ENCODE measurements around the gene RSU1. TPM values are rescaled to one million over a fixed set of nuclear protein-coding genes. Genes with fewer than 3 reads are reported as not detected.
"Not testable (repeated sequence)": the region's sequence is repeated elsewhere in the genome, so short reads cannot be mapped to it uniquely, and the experiment has no call there.

The RSU1 gene
- total and polyA plus RNA-seq, 4 donors: 46.6 to 84.1 (median 68.1) TPM

GRCh38 chr10:16828114-16828568 is 10.9 kb upstream of the RSU1 start:
- H3K27me3 ChIP-seq (ENCODE audit: control insufficient read depth, insufficient read depth, low read length): no peaks in the 10 kb centered on the region
- H3K27ac ChIP-seq (ENCODE audit: low read depth, low read length): no peak overlapping the region
- peak in 5 of 6 donors; percentile 69 to 97 (median 85) for DNase-seq (ENCODE audit: low read depth in 4 of 6, low spot score in 6 of 6)
- H3K4me1 ChIP-seq (ENCODE audit: control insufficient read depth, insufficient read depth, low read length): peaks cover 4% of the 10 kb centered on the region
- H3K9me3 ChIP-seq (ENCODE audit: control insufficient read depth, insufficient read depth, low read length): no peaks in the 10 kb centered on the region
- WGBS (ENCODE audit: insufficient coverage): 19% methylated on average over 6 of the region's 11 CpGs
- H3K36me3 ChIP-seq (ENCODE audit: control insufficient read depth, insufficient read depth, low read length): no peaks in the 10 kb centered on the region
- H3K4me3 ChIP-seq (ENCODE audit: low read depth, low read length): no peak overlapping the region

- not testable (repeated sequence) for DNase-seq (ENCODE audit: low read depth in 4 of 6, low spot score in 6 of 6); H3K4me1 ChIP-seq (ENCODE audit: control insufficient read depth, insufficient read depth, low read length); H3K27me3 ChIP-seq (ENCODE audit: control insufficient read depth, insufficient read depth, low read length); H3K27ac ChIP-seq (ENCODE audit: low read depth, low read length); H3K9me3 ChIP-seq (ENCODE audit: control insufficient read depth, insufficient read depth, low read length); H3K36me3 ChIP-seq (ENCODE audit: control insufficient read depth, insufficient read depth, low read length); H3K4me3 ChIP-seq (ENCODE audit: low read depth, low read length)
- no CpG with 5 or more reads among the region's 8 CpGs for WGBS (ENCODE audit: insufficient coverage)
These were observed 10.2 kb upstream of the RSU1 start for GRCh38 chr10:16827474-16827873.

DNA sequence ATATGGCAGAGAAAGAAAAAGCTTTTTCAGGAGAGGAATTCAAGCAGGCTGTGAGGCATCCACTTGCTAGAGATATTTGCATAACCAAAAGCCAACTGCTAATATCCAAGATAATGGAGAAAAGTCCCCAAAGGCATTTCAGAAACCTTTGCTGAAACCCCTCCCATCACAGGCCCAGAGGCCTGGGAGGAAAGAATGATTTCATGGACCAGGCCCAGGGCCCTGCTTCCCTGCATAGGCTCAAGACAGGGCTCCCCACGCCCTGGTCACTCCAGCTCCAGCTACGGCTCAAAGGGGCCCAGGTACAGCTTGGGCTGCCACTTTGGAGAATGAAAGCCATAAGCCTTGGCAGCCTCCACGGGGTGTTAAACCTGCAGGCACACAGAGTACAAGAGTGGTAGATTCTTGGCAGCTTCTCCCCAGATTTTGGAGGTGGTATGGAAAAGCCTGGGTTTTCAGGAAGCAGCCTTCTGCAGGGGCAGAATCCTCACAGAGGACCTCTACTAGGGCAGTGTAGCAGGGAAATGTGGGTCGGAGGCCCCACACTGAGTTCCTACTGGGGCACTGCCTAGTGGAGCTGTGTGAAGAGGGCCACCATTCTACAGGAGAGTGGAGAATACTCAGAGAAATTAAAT is 5.6 kb upstream of the RSU1 start:
- H3K36me3 ChIP-seq (ENCODE audit: control insufficient read depth, insufficient read depth, low read length): no peaks in the 10 kb centered on the region
- WGBS (ENCODE audit: insufficient coverage): 97% methylated on average over 4 of the region's 4 CpGs

DNA sequence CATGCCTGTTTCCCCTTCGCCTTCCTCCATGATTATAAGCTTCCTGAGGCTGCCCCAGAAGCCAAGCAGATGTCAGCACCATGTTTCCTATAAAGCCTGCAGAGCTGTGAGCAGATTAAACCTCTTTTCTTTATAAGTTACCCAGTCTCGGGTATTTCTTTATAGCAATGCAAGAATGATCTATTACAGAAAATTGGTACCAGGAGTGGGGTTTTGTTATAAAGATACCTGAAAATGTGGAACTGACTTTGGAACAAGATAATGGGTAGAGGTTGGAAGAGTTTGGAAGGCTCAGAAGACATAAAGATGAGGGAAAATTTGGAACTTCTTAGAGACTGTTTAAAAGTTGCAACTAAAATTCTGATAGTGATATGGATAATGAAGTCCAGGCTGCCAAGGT is 4.8 kb upstream of the RSU1 start:
- no peaks in the 10 kb centered on the region for H3K36me3 ChIP-seq (ENCODE audit: control insufficient read depth, insufficient read depth, low read length)
- no peak for DNase-seq (ENCODE audit: low read depth in 4 of 6, low spot score in 6 of 6)
- H3K9me3 ChIP-seq (ENCODE audit: control insufficient read depth, insufficient read depth, low read length): peaks cover 6% of the 10 kb centered on the region
- WGBS (ENCODE audit: insufficient coverage): 87% methylated on average over 1 of the region's 2 CpGs
- no peaks in the 10 kb centered on the region for H3K4me1 ChIP-seq (ENCODE audit: control insufficient read depth, insufficient read depth, low read length)
- no peak overlapping the region for H3K4me3 ChIP-seq (ENCODE audit: low read depth, low read length)
- H3K27ac ChIP-seq (ENCODE audit: low read depth, low read length): no peak overlapping the region
- no peaks in the 10 kb centered on the region for H3K27me3 ChIP-seq (ENCODE audit: control insufficient read depth, insufficient read depth, low read length)

More for the DNA sequence above, 5.6 kb upstream of the RSU1 start:
- no peaks in the 10 kb centered on the region for H3K4me1 ChIP-seq (ENCODE audit: control insufficient read depth, insufficient read depth, low read length)
- H3K4me3 ChIP-seq (ENCODE audit: low read depth, low read length): no peak overlapping the region
- no peaks in the 10 kb centered on the region for H3K27me3 ChIP-seq (ENCODE audit: control insufficient read depth, insufficient read depth, low read length)
- no peak overlapping the region for H3K27ac ChIP-seq (ENCODE audit: low read depth, low read length)
- DNase-seq (ENCODE audit: low read depth in 4 of 6, low spot score in 6 of 6): no peak
- peaks cover 6% of the 10 kb centered on the region for H3K9me3 ChIP-seq (ENCODE audit: control insufficient read depth, insufficient read depth, low read length)

DNA sequence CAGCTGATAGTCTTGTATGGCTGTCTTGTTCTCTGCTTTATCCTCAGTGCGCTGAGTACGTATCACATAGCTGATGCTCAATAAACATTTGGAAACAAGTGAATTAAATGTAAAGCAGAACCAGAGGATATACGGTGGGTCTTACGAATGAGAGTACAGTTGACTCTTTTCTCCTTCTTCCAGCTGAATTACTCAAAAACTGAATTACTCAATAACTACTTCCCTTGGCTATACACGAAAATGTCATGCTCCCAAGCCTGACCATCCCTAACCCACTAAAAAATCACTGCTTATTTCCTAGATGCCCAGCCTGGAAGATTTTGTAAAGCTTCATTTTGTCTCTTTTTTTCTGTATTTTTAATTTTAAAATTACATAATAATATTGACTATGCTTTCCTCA is 3.2 kb upstream of the RSU1 start:
- no peaks in the 10 kb centered on the region for H3K36me3 ChIP-seq (ENCODE audit: control insufficient read depth, insufficient read depth, low read length)
- 88% methylated on average over 3 of the region's 5 CpGs for WGBS (ENCODE audit: insufficient coverage)
- peaks cover 6% of the 10 kb centered on the region for H3K9me3 ChIP-seq (ENCODE audit: control insufficient read depth, insufficient read depth, low read length)
- no peak overlapping the region for H3K4me3 ChIP-seq (ENCODE audit: low read depth, low read length)
- H3K27me3 ChIP-seq (ENCODE audit: control insufficient read depth, insufficient read depth, low read length): no peaks in the 10 kb centered on the region
- peaks cover 8% of the 10 kb centered on the region for H3K4me1 ChIP-seq (ENCODE audit: control insufficient read depth, insufficient read depth, low read length)
- DNase-seq (ENCODE audit: low read depth in 4 of 6, low spot score in 6 of 6): no peak
- H3K27ac ChIP-seq (ENCODE audit: low read depth, low read length): no peak overlapping the region

DNA sequence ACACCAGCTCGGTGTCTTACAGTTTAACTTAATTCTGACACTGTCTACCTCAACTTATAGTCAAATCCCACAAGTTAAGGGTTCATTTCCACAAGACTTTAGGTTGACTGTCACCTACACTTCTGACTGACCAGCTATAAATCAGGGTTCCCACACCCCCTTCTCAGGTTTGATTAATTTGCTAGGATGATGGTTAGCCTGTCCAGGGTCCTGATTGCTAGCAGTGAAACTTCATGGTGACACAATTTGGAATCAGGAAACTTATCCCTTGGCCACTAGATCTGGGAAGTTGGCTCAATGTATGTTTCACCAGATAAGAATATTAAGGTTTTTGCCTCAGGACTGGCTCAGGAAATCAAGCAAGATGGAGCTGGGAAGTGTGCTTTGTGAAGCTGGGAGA is 2.8 kb upstream of the RSU1 start:
- H3K9me3 ChIP-seq (ENCODE audit: control insufficient read depth, insufficient read depth, low read length): peaks cover 6% of the 10 kb centered on the region
- 82% methylated on average over 1 of the region's 1 CpG for WGBS (ENCODE audit: insufficient coverage)
- no peak overlapping the region for H3K4me3 ChIP-seq (ENCODE audit: low read depth, low read length)
- no peak overlapping the region for H3K27ac ChIP-seq (ENCODE audit: low read depth, low read length)
- no peaks in the 10 kb centered on the region for H3K27me3 ChIP-seq (ENCODE audit: control insufficient read depth, insufficient read depth, low read length)
- no peaks in the 10 kb centered on the region for H3K36me3 ChIP-seq (ENCODE audit: control insufficient read depth, insufficient read depth, low read length)
- no peak for DNase-seq (ENCODE audit: low read depth in 4 of 6, low spot score in 6 of 6)
- peaks cover 8% of the 10 kb centered on the region for H3K4me1 ChIP-seq (ENCODE audit: control insufficient read depth, insufficient read depth, low read length)

DNA sequence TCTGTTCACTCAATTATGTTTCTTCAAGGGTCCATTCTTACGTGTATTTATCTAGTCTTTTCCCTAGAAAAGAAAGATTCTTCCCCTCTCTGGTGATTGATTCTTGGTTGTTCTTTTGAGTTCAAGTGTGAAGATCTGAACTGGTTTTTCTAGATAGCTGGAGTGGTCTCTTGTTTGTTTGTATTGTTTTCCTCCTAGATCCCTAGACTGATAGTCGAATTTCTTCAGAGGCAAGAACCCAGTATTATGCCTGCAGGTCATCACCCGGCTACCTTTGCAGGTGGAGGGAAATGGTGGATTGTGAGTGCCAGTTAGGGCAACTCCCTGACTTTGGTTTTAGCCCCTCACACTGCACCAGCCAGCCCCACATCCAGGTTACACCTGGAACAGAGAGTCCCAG is 2.2 kb upstream of the RSU1 start:
- no CpG with 5 or more reads among the region's 3 CpGs for WGBS (ENCODE audit: insufficient coverage)
- peaks cover 6% of the 10 kb centered on the region for H3K9me3 ChIP-seq (ENCODE audit: control insufficient read depth, insufficient read depth, low read length)
- peaks cover 8% of the 10 kb centered on the region for H3K4me1 ChIP-seq (ENCODE audit: control insufficient read depth, insufficient read depth, low read length)
- DNase-seq (ENCODE audit: low read depth in 4 of 6, low spot score in 6 of 6): no peak
- no peaks in the 10 kb centered on the region for H3K27me3 ChIP-seq (ENCODE audit: control insufficient read depth, insufficient read depth, low read length)
- no peak overlapping the region for H3K27ac ChIP-seq (ENCODE audit: low read depth, low read length)
- H3K36me3 ChIP-seq (ENCODE audit: control insufficient read depth, insufficient read depth, low read length): no peaks in the 10 kb centered on the region
- no peak overlapping the region for H3K4me3 ChIP-seq (ENCODE audit: low read depth, low read length)

DNA sequence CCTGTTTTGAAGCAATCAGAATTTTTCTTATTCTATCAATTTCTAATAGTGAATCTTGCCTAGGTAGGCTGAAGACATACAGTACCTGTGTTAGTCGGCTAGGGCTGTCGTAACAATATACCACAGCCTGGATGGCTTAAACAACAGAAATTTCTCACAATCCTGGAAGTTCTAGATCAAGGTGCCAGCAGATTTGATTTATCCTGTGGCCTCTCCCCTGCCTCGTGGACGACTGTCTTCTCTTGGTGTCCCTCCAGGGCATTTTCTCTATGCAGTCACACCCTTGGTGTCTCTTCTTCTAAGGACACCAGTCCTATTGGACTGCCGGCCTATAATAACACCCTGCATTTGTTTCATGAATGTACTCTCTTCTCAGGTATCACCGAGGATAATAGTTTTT is 1.8 kb upstream of the RSU1 start:
- peaks cover 8% of the 10 kb centered on the region for H3K4me1 ChIP-seq (ENCODE audit: control insufficient read depth, insufficient read depth, low read length)
- 74% methylated on average over 5 of the region's 6 CpGs for whole genome bisulfite sequencing (ENCODE audit: insufficient coverage)
- H3K4me3 ChIP-seq (ENCODE audit: low read depth, low read length): no peak overlapping the region
- peaks cover 6% of the 10 kb centered on the region for H3K9me3 ChIP-seq (ENCODE audit: control insufficient read depth, insufficient read depth, low read length)
- no peaks in the 10 kb centered on the region for H3K36me3 ChIP-seq (ENCODE audit: control insufficient read depth, insufficient read depth, low read length)
- no peak overlapping the region for H3K27ac ChIP-seq (ENCODE audit: low read depth, low read length)
- H3K27me3 ChIP-seq (ENCODE audit: control insufficient read depth, insufficient read depth, low read length): no peaks in the 10 kb centered on the region
- DNase-seq (ENCODE audit: low read depth in 4 of 6, low spot score in 6 of 6): no peak

DNA sequence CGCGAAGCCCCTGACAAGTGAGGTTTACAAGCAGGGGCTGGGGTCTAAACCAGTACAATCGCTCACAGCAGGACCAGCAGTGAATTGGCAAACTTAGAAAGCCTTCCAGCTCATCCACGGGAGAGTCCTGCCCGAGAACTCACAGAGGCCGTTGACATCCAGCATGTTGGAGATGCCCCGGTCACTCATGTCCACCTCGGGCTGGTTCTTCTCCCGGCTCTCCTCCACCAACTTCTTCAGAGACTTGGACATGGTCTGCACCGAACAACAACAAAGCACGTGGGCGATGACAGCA is 447 bp downstream of the RSU1 start:
- peaks cover 8% of the 10 kb centered on the region for H3K4me1 ChIP-seq (ENCODE audit: control insufficient read depth, insufficient read depth, low read length)
- H3K36me3 ChIP-seq (ENCODE audit: control insufficient read depth, insufficient read depth, low read length): no peaks in the 10 kb centered on the region
- H3K4me3 ChIP-seq (ENCODE audit: low read depth, low read length): peak overlapping the region; percentile 67
- H3K27me3 ChIP-seq (ENCODE audit: control insufficient read depth, insufficient read depth, low read length): no peaks in the 10 kb centered on the region
- H3K9me3 ChIP-seq (ENCODE audit: control insufficient read depth, insufficient read depth, low read length): no peaks in the 10 kb centered on the region
- under 1% methylated on average over 12 of the region's 12 CpGs for WGBS (ENCODE audit: insufficient coverage)
- H3K27ac ChIP-seq (ENCODE audit: low read depth, low read length): peak overlapping the region; percentile 69
- no peak for DNase-seq (ENCODE audit: low read depth in 4 of 6, low spot score in 6 of 6)

DNA sequence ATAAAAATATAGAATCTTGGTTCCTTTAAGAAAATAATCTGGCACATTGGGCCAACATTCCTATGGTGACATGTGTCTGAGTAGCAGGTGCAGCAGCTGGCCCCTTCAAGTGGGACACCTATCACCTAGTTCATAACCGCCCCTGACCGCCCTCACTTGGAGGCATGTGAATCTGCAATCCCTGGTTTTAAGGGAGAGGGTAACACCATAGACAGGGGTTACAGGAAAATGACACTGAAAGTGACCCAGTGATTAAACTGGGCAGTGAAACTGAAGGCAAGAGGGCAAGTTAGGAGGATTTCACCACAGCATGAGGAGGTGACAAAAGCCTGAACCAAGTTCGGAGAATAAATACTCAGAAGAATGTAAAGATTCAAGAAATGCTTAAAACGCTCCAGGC is 1.1 kb downstream of the RSU1 start:
- Histone ChIP-seq H3K4me3 (ENCODE audit: low read depth, low read length) (peak overlapping the region; percentile 67), H3K4me1 (ENCODE audit: control insufficient read depth, insufficient read depth, low read length) (peaks cover 8% of the 10 kb centered on the region)
- no peak for DNase-seq (ENCODE audit: low read depth in 4 of 6, low spot score in 6 of 6)

More for the DNA sequence above, 1.1 kb downstream of the RSU1 start:
- H3K27me3 ChIP-seq (ENCODE audit: control insufficient read depth, insufficient read depth, low read length): no peaks in the 10 kb centered on the region
- no peaks in the 10 kb centered on the region for H3K9me3 ChIP-seq (ENCODE audit: control insufficient read depth, insufficient read depth, low read length)
- no peaks in the 10 kb centered on the region for H3K36me3 ChIP-seq (ENCODE audit: control insufficient read depth, insufficient read depth, low read length)
- 67% methylated on average over 1 of the region's 4 CpGs for WGBS (ENCODE audit: insufficient coverage)
- H3K27ac ChIP-seq (ENCODE audit: low read depth, low read length): no peak overlapping the region
